Measurements from ENCODE around the gene VSIG8.

VSIG8 gene

DNA sequence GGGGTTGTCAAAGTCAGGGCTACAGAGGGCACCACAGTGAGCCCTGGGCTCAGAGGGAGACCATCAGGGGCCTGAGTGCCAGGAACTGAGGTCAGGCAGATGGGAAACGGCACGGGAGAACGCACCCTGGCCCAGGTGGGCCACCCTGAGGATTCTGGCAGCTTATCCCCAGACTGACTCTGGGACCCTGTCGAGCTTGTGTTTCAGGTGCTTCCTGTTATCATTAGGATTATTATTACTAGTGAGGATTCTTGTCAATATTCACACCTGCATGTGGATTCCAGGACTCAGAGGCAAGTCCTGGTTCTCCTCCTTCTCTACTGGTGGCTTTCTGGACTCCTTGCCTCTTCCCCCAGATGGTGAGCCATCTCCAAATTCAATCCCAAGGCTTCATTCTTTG is 15.2 kb downstream of the VSIG8 start:
- no peak overlapping the region for H3K4me3 ChIP-seq (ENCODE audit: control insufficient read depth, low read depth, low read length)
- no peak for DNase-seq (ENCODE audit: low read depth)
- no peak for TF ChIP-seq CTCF (IDR thresholded peaks at IDR 0.05; ENCODE audit: control insufficient read depth, insufficient read depth, low read depth, low read length, missing control alignments)

GRCh38 chr1:159845751-159846629 is 16.5 kb downstream of the VSIG8 start:
- TF ChIP-seq CTCF (IDR thresholded peaks at IDR 0.05; ENCODE audit: control insufficient read depth, insufficient read depth, low read depth, low read length, missing control alignments): no peak
- H3K4me3 ChIP-seq (ENCODE audit: control insufficient read depth, low read depth, low read length): no peak overlapping the region
- DNase-seq (ENCODE audit: low read depth): no peak

DNA sequence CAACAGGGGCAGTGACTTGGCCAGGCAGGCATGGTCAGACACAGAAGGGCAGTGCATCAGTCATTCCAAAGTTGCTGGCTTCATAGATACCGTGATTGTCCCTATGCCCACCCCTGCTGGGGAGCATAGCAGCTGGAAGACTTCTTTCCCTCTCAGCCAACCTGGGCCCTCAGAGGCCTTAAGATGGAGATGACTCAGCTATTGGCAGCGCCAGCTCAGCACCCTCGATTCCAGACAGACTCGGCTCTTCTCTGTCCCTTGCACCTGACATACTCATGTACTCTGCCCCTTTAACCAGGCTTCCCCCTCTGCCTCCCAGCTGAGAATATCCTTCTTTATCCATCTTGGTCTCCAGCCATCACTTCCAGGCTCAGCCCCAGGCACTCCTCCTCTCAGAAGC is 19.0 kb downstream of the VSIG8 start:
- DNase-seq (ENCODE audit: low read depth): no peak
- no peak for TF ChIP-seq CTCF (IDR thresholded peaks at IDR 0.05; ENCODE audit: control insufficient read depth, insufficient read depth, low read depth, low read length, missing control alignments)
- H3K4me3 ChIP-seq (ENCODE audit: control insufficient read depth, low read depth, low read length): no peak overlapping the region

GRCh38 chr1:159841749-159842148 is 20.7 kb downstream of the VSIG8 start:
- TF ChIP-seq CTCF (IDR thresholded peaks at IDR 0.05; ENCODE audit: control insufficient read depth, insufficient read depth, low read depth, low read length, missing control alignments): no peak
- no peak overlapping the region for H3K4me3 ChIP-seq (ENCODE audit: control insufficient read depth, low read depth, low read length)

DNA sequence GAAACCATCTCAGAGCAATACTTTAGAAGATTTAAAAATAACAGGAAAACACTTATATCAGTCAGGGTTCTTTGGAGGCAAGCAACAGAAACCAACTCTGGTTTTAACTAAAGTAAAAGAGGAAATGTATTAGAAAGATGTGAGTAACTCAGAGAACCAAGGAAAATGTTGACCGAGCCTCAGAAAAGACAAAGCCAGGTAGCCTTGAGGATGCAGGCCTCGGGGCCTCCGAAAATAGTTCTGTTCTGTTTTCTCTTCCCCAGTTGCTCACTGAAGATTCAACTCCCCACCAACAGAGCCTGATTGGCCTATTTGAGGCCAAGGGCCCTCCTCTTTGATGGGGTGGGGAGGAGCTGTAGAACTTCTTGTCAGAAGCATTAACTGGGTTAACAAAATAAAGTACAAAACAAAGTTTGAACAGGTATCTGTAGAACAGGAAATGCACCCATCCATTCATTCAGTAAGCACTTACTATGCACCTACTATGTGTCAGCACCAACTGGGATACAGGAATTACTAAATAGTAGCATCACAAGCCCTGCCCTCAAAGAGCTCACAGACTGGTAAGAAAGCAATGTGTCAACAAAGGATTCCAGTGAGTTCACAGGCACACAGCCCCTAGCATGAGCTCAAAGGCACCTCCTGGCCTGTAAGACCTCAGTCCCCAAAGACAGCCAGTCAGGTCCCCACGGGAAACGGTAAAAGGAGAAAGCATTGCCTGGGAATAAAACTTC is 23.2 kb downstream of the VSIG8 start:
- DNase-seq (ENCODE audit: low read depth): no peak
- TF ChIP-seq CTCF (IDR thresholded peaks at IDR 0.05; ENCODE audit: control insufficient read depth, insufficient read depth, low read depth, low read length, missing control alignments): no peak

More at GRCh38 chr1:159841749-159842148, 20.7 kb downstream of the VSIG8 start:
- no peak for DNase-seq (ENCODE audit: low read depth)

DNA sequence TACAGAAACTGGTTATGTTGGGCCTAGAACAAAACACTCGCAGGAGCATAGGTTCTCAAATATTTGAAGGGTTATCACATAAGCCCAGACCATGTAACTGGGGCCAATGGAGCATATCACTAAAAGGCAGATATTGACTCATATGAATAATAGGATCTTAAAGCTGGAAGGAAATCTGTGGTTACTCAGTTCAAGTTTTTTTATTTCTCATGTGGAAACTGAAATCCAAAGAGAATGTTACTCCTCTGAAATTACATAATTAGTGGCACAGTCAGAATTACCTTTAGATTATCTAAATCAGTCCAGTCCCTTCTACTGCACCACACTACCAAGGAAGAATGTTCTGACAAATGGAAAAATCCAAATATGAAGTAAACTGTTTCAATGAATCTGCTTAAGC is 23.7 kb downstream of the VSIG8 start:
- H3K4me3 ChIP-seq (ENCODE audit: control insufficient read depth, low read depth, low read length): no peak overlapping the region
- no peak for DNase-seq (ENCODE audit: low read depth)
- no peak for TF ChIP-seq CTCF (IDR thresholded peaks at IDR 0.05; ENCODE audit: control insufficient read depth, insufficient read depth, low read depth, low read length, missing control alignments)

More for the DNA sequence above, 23.2 kb downstream of the VSIG8 start:
- no peak overlapping the region for H3K4me3 ChIP-seq (ENCODE audit: control insufficient read depth, low read depth, low read length)

Measured in AG09309 (cell line).